ENCODE data around the gene TCTN2. TPM values are rescaled to one million over a fixed set of nuclear protein-coding genes. Genes with fewer than 3 reads are reported as not detected.
A peak's percentile ranks its signal among the peaks of the same experiment; 100 is the strongest.

The TCTN2 gene
- total and polyA plus RNA-seq, 3 experiments from 2014 or later: 1.5 to 5.7 (median 5.5) TPM

- no peaks in the 10 kb centered on the region for H3K27me3 Mint-ChIP-seq
- DNase-seq: no peak
- H3K4me3 ChIP-seq (ENCODE audit: low read length): no peak overlapping the region
- H3K9me3 Mint-ChIP-seq: no peaks in the 10 kb centered on the region
- peak overlapping the region in 1 of 8 donors; percentile 68 for H3K27ac Mint-ChIP-seq
- H3K4me3 Mint-ChIP-seq: peak overlapping the region in 1 of 7 donors; percentile 16
- no peak overlapping the region for H3K27ac ChIP-seq (ENCODE audit: low read depth, low read length)
- H3K4me1 Mint-ChIP-seq: peaks cover 17 to 23% (median 20%) of the 10 kb centered on the region in 3 donors
- H3K4me1 ChIP-seq (ENCODE audit: insufficient read depth, low read length): peaks cover 10% of the 10 kb centered on the region
- H3K36me3 ChIP-seq (ENCODE audit: insufficient read depth, low read length): no peaks in the 10 kb centered on the region
- H3K27me3 ChIP-seq (ENCODE audit: insufficient read depth, low read length, poor library complexity, severe bottlenecking): no peaks in the 10 kb centered on the region
- H3K36me3 Mint-ChIP-seq: peaks cover 0 to 39% (median 1%) of the 10 kb centered on the region in 3 donors
- ChIA-PET CTCF (interaction anchor here (0.7 kb wide), 1 partner anchor 77 kb away, joined by 5 read pairs; no protein-coding TSS in a partner anchor), POLR2A (interaction anchor here (0.5 kb wide), 1 partner anchor 464 kb away, joined by 4 read pairs; no protein-coding TSS in a partner anchor)
- no peaks in the 10 kb centered on the region for H3K9me3 ChIP-seq (ENCODE audit: low read length)
Observed at GRCh38 chr12:123675436-123675835, 4.5 kb downstream of the TCTN2 start.

- Mint-ChIP-seq H3K4me3 (no peak overlapping the region), H3K4me1 (peaks cover 6 to 14% (median 12%) of the 10 kb centered on the region in 3 donors), H3K9me3 (no peaks in the 10 kb centered on the region), H3K27ac (no peak overlapping the region), H3K36me3 (peaks cover 3 to 45% (median 7%) of the 10 kb centered on the region in 3 donors), H3K27me3 (no peaks in the 10 kb centered on the region)
- H3K4me1 ChIP-seq (ENCODE audit: insufficient read depth, low read length): peaks cover 5% of the 10 kb centered on the region
- no peaks in the 10 kb centered on the region for H3K27me3 ChIP-seq (ENCODE audit: insufficient read depth, low read length, poor library complexity, severe bottlenecking)
- no peak overlapping the region for H3K4me3 ChIP-seq (ENCODE audit: low read length)
- H3K36me3 ChIP-seq (ENCODE audit: insufficient read depth, low read length): no peaks in the 10 kb centered on the region
- ChIA-PET POLR2A (no interaction called here), CTCF (no interaction called here)
- H3K27ac ChIP-seq (ENCODE audit: low read depth, low read length): no peak overlapping the region
- no peak for DNase-seq
- no peaks in the 10 kb centered on the region for H3K9me3 ChIP-seq (ENCODE audit: low read length)
Observed at GRCh38 chr12:123676616-123677320, 5.9 kb downstream of the TCTN2 start.

- H3K4me3 ChIP-seq (ENCODE audit: low read length): no peak overlapping the region
- H3K4me3 Mint-ChIP-seq: no peak overlapping the region
- no peak overlapping the region for H3K27ac ChIP-seq (ENCODE audit: low read depth, low read length)
- H3K27me3 ChIP-seq (ENCODE audit: insufficient read depth, low read length, poor library complexity, severe bottlenecking): no peaks in the 10 kb centered on the region
- H3K27ac Mint-ChIP-seq: no peak overlapping the region
- CTCF ChIA-PET: no interaction called here
- H3K27me3 Mint-ChIP-seq: no peaks in the 10 kb centered on the region
- no peaks in the 10 kb centered on the region for H3K36me3 ChIP-seq (ENCODE audit: insufficient read depth, low read length)
- no peaks in the 10 kb centered on the region for H3K9me3 Mint-ChIP-seq
- no peaks in the 10 kb centered on the region for H3K9me3 ChIP-seq (ENCODE audit: low read length)
- POLR2A ChIA-PET: no interaction called here
- H3K36me3 Mint-ChIP-seq: peaks cover 3 to 46% (median 6%) of the 10 kb centered on the region in 3 donors
- H3K4me1 ChIP-seq (ENCODE audit: insufficient read depth, low read length): no peaks in the 10 kb centered on the region
- H3K4me1 Mint-ChIP-seq: peaks cover 0 to 4% (median 0%) of the 10 kb centered on the region in 3 donors
- no peak for DNase-seq
Observed at GRCh38 chr12:123678981-123679380, 8.1 kb downstream of the TCTN2 start.

- Mint-ChIP-seq H3K4me3 (peak overlapping the region in 1 of 7 donors; percentile 26), H3K4me1 (peaks cover 0 to 3% (median 0%) of the 10 kb centered on the region in 3 donors), H3K27ac (peak overlapping the region in 1 of 8 donors; percentile 32), H3K36me3 (peaks cover 3 to 40% (median 6%) of the 10 kb centered on the region in 3 donors), H3K9me3 (no peaks in the 10 kb centered on the region), H3K27me3 (no peaks in the 10 kb centered on the region)
- Histone ChIP-seq H3K4me3 (ENCODE audit: low read length) (no peak overlapping the region), H3K27ac (ENCODE audit: low read depth, low read length) (no peak overlapping the region), H3K27me3 (ENCODE audit: insufficient read depth, low read length, poor library complexity, severe bottlenecking) (no peaks in the 10 kb centered on the region), H3K4me1 (ENCODE audit: insufficient read depth, low read length) (no peaks in the 10 kb centered on the region), H3K36me3 (ENCODE audit: insufficient read depth, low read length) (no peaks in the 10 kb centered on the region), H3K9me3 (ENCODE audit: low read length) (no peaks in the 10 kb centered on the region)
- ChIA-PET POLR2A (no interaction called here), CTCF (no interaction called here)
- DNase-seq: no peak
Observed at GRCh38 chr12:123681605-123682004, 10.7 kb downstream of the TCTN2 start.

- ChIA-PET CTCF (no interaction called here), POLR2A (no interaction called here)
- Histone ChIP-seq H3K36me3 (ENCODE audit: insufficient read depth, low read length) (no peaks in the 10 kb centered on the region), H3K27me3 (ENCODE audit: insufficient read depth, low read length, poor library complexity, severe bottlenecking) (no peaks in the 10 kb centered on the region), H3K27ac (ENCODE audit: low read depth, low read length) (no peak overlapping the region), H3K4me1 (ENCODE audit: insufficient read depth, low read length) (no peaks in the 10 kb centered on the region), H3K4me3 (ENCODE audit: low read length) (no peak overlapping the region), H3K9me3 (ENCODE audit: low read length) (no peaks in the 10 kb centered on the region)
- Mint-ChIP-seq H3K4me3 (no peak overlapping the region), H3K27me3 (no peaks in the 10 kb centered on the region), H3K9me3 (no peaks in the 10 kb centered on the region), H3K36me3 (peaks cover 3 to 31% (median 6%) of the 10 kb centered on the region in 3 donors), H3K27ac (no peak overlapping the region), H3K4me1 (peaks cover 0 to 2% (median 0%) of the 10 kb centered on the region in 3 donors)
- DNase-seq: no peak
Observed at GRCh38 chr12:123683964-123684363, 13.1 kb downstream of the TCTN2 start.

- H3K9me3 ChIP-seq (ENCODE audit: low read length): no peaks in the 10 kb centered on the region
- DNase-seq: no peak
- H3K4me3 Mint-ChIP-seq: no peak overlapping the region
- H3K4me3 ChIP-seq (ENCODE audit: low read length): no peak overlapping the region
- H3K27ac Mint-ChIP-seq: peak overlapping the region in 1 of 8 donors; percentile 5
- no peak overlapping the region for H3K27ac ChIP-seq (ENCODE audit: low read depth, low read length)
- H3K9me3 Mint-ChIP-seq: no peaks in the 10 kb centered on the region
- H3K27me3 ChIP-seq (ENCODE audit: insufficient read depth, low read length, poor library complexity, severe bottlenecking): no peaks in the 10 kb centered on the region
- no peaks in the 10 kb centered on the region for H3K4me1 ChIP-seq (ENCODE audit: insufficient read depth, low read length)
- ChIA-PET CTCF (no interaction called here), POLR2A (no interaction called here)
- H3K36me3 Mint-ChIP-seq: peaks cover 3 to 28% (median 4%) of the 10 kb centered on the region in 3 donors
- H3K36me3 ChIP-seq (ENCODE audit: insufficient read depth, low read length): no peaks in the 10 kb centered on the region
- H3K4me1 Mint-ChIP-seq: no peaks in the 10 kb centered on the region
- H3K27me3 Mint-ChIP-seq: no peaks in the 10 kb centered on the region
Observed at GRCh38 chr12:123686636-123687190, 15.8 kb downstream of the TCTN2 start.

GRCh38 chr12:123690191-123690840, 19.4 kb downstream of the TCTN2 start:
- DNase-seq: no peak
- ChIA-PET POLR2A (interaction anchor here (0.7 kb wide), 1 partner anchor 69 kb away, joined by 3 read pairs; no protein-coding TSS in a partner anchor), CTCF (no interaction called here)
- Histone ChIP-seq H3K27ac (ENCODE audit: low read depth, low read length) (no peak overlapping the region), H3K9me3 (ENCODE audit: low read length) (no peaks in the 10 kb centered on the region), H3K27me3 (ENCODE audit: insufficient read depth, low read length, poor library complexity, severe bottlenecking) (no peaks in the 10 kb centered on the region), H3K4me1 (ENCODE audit: insufficient read depth, low read length) (no peaks in the 10 kb centered on the region), H3K4me3 (ENCODE audit: low read length) (no peak overlapping the region), H3K36me3 (ENCODE audit: insufficient read depth, low read length) (peaks cover 4% of the 10 kb centered on the region)
- Mint-ChIP-seq H3K36me3 (peaks cover 3 to 34% (median 4%) of the 10 kb centered on the region in 3 donors), H3K4me1 (no peaks in the 10 kb centered on the region), H3K9me3 (no peaks in the 10 kb centered on the region), H3K27me3 (no peaks in the 10 kb centered on the region), H3K4me3 (no peak overlapping the region), H3K27ac (no peak overlapping the region)

GRCh38 chr12:123696207-123696606, 25.3 kb downstream of the TCTN2 start:
- ChIA-PET POLR2A (no interaction called here), CTCF (interaction anchor here (0.8 kb wide), 1 partner anchor 65 kb away, joined by 3 read pairs; no protein-coding TSS in a partner anchor)
- no peak overlapping the region for H3K27ac ChIP-seq (ENCODE audit: low read depth, low read length)
- H3K4me1 ChIP-seq (ENCODE audit: insufficient read depth, low read length): no peaks in the 10 kb centered on the region
- Mint-ChIP-seq H3K36me3 (peaks cover 3 to 48% (median 6%) of the 10 kb centered on the region in 3 donors), H3K9me3 (no peaks in the 10 kb centered on the region), H3K27me3 (no peaks in the 10 kb centered on the region), H3K4me1 (no peaks in the 10 kb centered on the region), H3K27ac (no peak overlapping the region), H3K4me3 (no peak overlapping the region)
- no peak overlapping the region for H3K4me3 ChIP-seq (ENCODE audit: low read length)
- DNase-seq: no peak
- H3K36me3 ChIP-seq (ENCODE audit: insufficient read depth, low read length): peaks cover 4% of the 10 kb centered on the region
- H3K27me3 ChIP-seq (ENCODE audit: insufficient read depth, low read length, poor library complexity, severe bottlenecking): no peaks in the 10 kb centered on the region
- H3K9me3 ChIP-seq (ENCODE audit: low read length): no peaks in the 10 kb centered on the region
